HepG2 (cell line): ENCODE data around the gene GJD3. TPM values are rescaled to one million over a fixed set of nuclear protein-coding genes. Genes with fewer than 3 reads are reported as not detected.

Experiments used
- ARID5B ChIP-seq: IDR thresholded peaks from 2 replicates; pipeline ENCODE4 v1.4.0; 2020; ENCODE audit warnings: mild to moderate bottlenecking, missing genetic modification reagents
- DNMT1 ChIP-seq: sonication (generic); formaldehyde crosslinking; IDR thresholded peaks from 2 replicates; pipeline ENCODE4 v1.5.1; 2020; ENCODE audit warnings: mild to moderate bottlenecking, missing genetic modification reagents
- DZIP1 ChIP-seq: sonication (generic); formaldehyde crosslinking; IDR thresholded peaks from 2 replicates; pipeline ENCODE4 v1.5.0; 2020; ENCODE audit warnings: mild to moderate bottlenecking, missing genetic modification reagents
- EEA1 ChIP-seq: sonication (generic); formaldehyde crosslinking; IDR thresholded peaks from 2 replicates; pipeline ENCODE4 v1.5.1; 2020; ENCODE audit warnings: mild to moderate bottlenecking, missing genetic modification reagents, borderline replicate concordance
- NCOA2 ChIP-seq: sonication (generic); formaldehyde crosslinking; IDR thresholded peaks from 2 replicates; pipeline ENCODE4 v1.8.0; 2022; ENCODE audit warnings: inconsistent platforms
- NFKB2 ChIP-seq: sonication (generic); formaldehyde crosslinking; IDR thresholded peaks from 2 replicates; pipeline ENCODE4 v1.4.0; 2020; ENCODE audit warnings: missing genetic modification reagents, borderline replicate concordance
- ZBTB38 ChIP-seq: sonication (generic); formaldehyde crosslinking; IDR thresholded peaks from 2 replicates; pipeline ENCODE4 v1.5.1; 2020; ENCODE audit warnings: mild to moderate bottlenecking, missing genetic modification reagents
- ZFP1 ChIP-seq: IDR thresholded peaks from 2 replicates; pipeline ENCODE4 v1.6.1; 2016
- ZNF383 ChIP-seq: sonication (generic); formaldehyde crosslinking; IDR thresholded peaks from 2 replicates; pipeline ENCODE4 v1.4.0; 2020; ENCODE audit warnings: missing genetic modification reagents, mild to moderate bottlenecking, borderline replicate concordance
- ZNF605 ChIP-seq: sonication (generic); formaldehyde crosslinking; IDR thresholded peaks from 2 replicates; pipeline ENCODE4 v1.8.0; 2022; ENCODE audit warnings: mild to moderate bottlenecking, missing genetic modification reagents
- ZNF646 ChIP-seq: sonication (generic); formaldehyde crosslinking; IDR thresholded peaks from 2 replicates; pipeline ENCODE4 v1.9.0; 2021; ENCODE audit warnings: mild to moderate bottlenecking, missing genetic modification reagents
- ZNF724P ChIP-seq: sonication (generic); formaldehyde crosslinking; IDR thresholded peaks from 2 replicates; pipeline ENCODE4 v1.8.0; 2022; ENCODE audit warnings: missing genetic modification reagents, borderline replicate concordance
- ZSCAN5A ChIP-seq: sonication (generic); formaldehyde crosslinking; IDR thresholded peaks from 2 replicates; pipeline ENCODE4 v1.8.0; 2022; ENCODE audit warnings: mild to moderate bottlenecking, missing genetic modification reagents, borderline replicate concordance
- polyA plus RNA-seq, 8 experiments: library from polyadenylated mRNA; depleted of rRNA in 3 of 8; stranded (reverse) in 7 of 8; unstranded in 1 of 8; fragments of >200 nt; fragmentation: Illumina TruSeq in 4 of 8; extraction: Trizol in 4 of 8; gene quantifications; 2 replicates each; pipeline versions ENCODE4 v1.2.1 to v1.2.3, GENCODE V29; 2011 to 2016; ENCODE audit warnings: low read depth in 4 of 8, missing spikeins in 1 of 8, mixed read lengths in 1 of 8; ENCODE audit not compliant: insufficient read depth in 1 of 8
- total RNA-seq, 5 experiments: library from RNA; depleted of rRNA; stranded (reverse); fragments of >200 nt; fragmentation: Illumina TruSeq; extraction: Trizol; gene quantifications; 2 replicates each; pipeline ENCODE4 v1.2.3, GENCODE V29; 2016; ENCODE audit warnings: low read depth in 1 of 5

GJD3 gene
- total and polyA plus RNA-seq, 2 of the 13 experiments (the other 11 are each of a cell fraction or from before 2014, with no cell fraction given), result not detected

- TF ChIP-seq DZIP1 (CRISPR knock-in tag) (no peak), ZSCAN5A (CRISPR knock-in tag) (no peak; the same call in 1 of the 2 replicates), ZNF605 (0 out of 2 replicates have a peak, but pooled peaks have one; percentile 54), DNMT1 (CRISPR knock-in tag) (no peak), ZFP1 (CRISPR knock-in tag) (no peak), ZNF646 (no peak), NFKB2 (CRISPR knock-in tag) (peak; percentile 80; the same call in 1 of the 2 replicates), ARID5B (peak; percentile 51), NCOA2 (CRISPR knock-in tag) (peak; percentile 38), EEA1 (CRISPR knock-in tag) (0 out of 2 replicates have a peak, but pooled peaks have one; percentile 22), ZBTB38 (peak; percentile 21; the same call in 1 of the 2 replicates), ZNF383 (CRISPR knock-in tag) (peak; percentile 96; the same call in 1 of the 2 replicates), ZNF724P (peak; percentile 41; the same call in 1 of the 2 replicates)
These were observed 19.2 kb downstream of the GJD3 start (continued) for GRCh38 chr17:40345161-40345993.
